ENCODE data around the gene NWD2.
"Not testable (repeated sequence)": the region's sequence is repeated elsewhere in the genome, so short reads cannot be mapped to it uniquely, and the experiment has no call there.

NWD2 gene

DNA sequence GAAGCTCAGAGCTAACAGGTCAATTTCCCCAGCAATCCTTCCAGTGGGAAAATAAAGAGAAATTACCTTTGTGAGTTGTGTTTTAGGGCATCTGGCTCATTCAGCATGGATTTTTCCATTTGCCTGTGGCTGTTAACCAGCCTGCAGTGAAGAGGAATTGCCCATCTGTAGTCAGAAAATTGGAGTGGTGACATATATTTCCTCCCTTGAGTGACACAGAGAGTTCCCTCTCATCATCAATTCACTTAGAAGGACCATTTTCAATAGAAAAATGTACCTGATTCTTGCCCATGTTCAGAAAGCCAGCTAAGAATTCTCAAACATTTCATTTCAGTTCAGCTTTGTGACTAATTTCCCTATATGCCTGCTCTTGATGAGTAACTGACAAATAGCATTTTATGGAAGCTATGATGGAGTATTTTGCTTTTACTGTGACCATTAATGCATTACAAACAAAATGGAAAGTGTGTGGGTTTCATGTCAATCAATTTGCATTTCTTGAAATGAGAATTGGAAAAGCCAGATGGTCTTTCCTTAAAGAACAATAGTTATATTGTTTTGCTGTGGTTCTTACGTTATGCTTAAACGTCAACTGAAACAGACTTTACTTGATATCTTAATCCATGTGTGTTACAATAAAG, 155.8 kb downstream of the NWD2 start:
- DNase-seq, result no peak

DNA sequence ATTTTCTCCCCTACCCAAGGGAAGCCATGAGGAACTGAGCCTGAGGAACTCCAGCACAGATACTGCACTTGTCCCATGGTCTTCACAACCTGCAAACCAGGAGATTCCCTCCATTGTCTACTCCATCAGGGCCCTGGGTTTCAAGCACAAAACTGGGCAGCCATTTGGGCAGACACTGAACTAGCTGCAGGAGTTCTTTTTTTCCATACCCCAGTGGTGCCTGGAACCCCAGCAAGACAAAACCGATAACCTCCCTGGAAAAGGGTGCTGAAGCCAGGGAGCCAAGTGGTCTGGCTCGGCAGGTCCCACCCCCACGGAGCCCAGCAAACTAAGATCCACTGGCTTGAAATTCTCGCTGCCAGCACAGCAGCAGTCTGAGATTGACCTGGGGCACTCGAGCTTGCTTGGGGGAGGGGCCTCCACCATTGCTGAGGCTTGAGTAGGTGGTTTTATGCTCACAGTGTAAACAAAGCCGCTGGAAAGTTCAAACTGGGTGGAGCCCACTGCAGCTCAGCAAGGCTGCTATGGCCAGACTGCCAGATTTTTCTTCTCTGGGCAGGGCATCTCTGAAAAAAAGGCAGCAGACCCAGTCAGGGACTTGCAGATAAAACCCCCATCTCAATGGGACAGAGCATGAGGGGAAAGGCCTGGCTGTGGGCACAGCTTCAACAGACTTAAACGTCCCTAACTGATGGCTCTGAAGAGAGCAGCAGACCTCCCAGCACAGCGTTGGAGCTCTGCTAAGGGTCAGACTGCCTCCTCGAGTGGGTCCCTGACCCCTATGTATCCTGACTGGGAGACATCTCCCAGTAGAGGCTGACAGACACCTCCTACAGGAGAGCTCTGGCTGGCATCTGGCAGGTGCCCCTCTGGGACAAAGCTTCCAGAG, 163.6 kb downstream of the NWD2 start:
- DNase-seq, result not testable (repeated sequence)

DNA sequence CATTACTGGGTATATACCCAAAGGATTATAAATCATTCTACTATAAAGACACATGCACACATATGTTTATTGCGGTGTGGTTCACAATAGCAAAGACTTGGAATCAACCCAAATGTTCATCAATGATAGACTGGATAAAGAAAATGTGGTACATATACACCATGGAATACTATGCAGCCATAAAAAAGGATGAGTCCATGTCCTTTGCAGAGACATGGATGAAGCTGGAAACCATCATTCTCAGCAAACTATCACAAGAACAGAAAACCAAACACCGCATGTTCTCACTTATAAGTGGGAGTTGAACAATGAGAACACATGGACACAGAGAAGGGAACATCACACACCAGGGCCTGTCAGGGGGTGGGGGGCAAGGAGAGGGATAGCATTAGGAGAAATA, 169.1 kb downstream of the NWD2 start:
- DNase-seq, result not testable (repeated sequence)

DNA sequence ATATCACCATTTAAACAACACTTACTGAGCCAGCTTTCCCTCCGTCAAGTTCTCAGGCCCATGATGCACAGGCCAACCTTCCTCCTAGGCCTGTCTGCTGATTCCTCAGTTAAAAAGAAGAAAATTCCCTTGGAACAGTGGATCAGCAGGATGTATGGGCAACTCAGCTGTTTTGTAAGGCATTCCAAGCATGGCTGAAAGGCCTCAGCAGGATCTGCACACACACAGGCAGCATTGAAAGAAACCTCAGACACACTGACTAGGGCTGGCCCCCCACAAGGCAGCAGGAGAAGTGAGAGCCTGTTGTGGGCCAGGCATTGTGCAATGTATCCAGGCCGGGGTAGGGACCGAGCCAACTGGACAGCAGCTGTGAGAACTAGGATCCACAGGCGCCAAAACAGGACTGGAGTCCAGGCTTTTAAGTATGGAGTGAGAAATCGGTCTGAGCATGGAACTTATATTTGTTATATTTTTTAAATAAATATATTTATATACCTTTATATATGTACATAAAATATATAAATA, 171.4 kb downstream of the NWD2 start:
- no peak for DNase-seq

DNA sequence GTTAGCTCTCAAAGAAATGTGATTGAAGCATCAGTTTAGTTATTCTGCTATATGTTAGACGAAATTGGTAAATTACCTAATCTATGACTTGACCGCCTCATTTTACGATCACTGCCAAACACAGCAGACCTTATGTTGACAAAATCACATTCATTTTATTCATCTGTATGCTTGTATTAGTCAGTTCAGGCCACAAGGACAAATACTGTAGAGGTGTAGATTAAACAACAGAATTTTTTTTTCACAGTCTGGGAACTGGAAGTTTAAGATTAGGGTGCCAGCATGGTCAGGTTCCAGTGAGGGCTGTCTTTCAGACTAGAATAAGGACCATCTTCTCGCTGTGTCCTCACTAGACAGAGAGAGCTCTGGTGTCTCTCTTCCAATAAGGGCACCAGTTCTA, 177.1 kb downstream of the NWD2 start:
- DNase-seq, result no peak

DNA sequence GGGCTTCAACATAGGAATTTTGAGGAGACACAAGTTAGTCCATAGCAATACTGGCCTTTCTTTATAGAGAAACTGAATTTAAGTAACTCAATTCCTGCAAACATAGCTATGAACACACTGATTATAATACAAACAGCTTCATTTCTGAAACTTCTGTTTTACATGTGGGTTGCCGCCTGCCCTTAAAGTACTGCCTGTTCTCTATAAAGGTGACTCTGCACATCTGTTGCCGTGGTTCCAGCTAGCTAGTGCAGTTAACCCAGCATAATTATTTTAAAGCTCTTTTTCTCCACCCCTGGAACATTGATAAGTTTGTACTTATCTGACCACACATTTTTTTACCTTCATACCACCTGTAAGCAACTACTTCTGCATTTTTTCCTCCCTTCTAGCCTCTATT, 177.6 kb downstream of the NWD2 start:
- DNase-seq, result no peak

DNA sequence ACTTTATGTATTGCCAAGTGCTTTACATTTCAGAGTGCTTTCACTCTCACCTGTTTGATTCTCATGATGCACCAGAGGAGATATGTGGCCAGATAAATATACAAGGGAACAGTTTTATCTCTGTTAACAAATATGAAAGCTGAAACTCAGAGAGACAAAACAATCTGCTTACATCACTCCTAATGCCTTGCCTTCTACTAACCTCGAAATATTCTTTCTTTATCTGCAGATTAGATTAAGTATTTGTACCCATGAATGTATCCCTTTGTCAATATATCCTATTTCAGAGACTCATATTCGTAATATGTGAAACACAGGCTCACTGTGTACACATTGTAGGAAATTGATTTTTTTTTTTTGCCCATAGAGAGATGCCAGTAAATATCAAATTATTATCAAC, 178.1 kb downstream of the NWD2 start:
- DNase-seq, result no peak

DNA sequence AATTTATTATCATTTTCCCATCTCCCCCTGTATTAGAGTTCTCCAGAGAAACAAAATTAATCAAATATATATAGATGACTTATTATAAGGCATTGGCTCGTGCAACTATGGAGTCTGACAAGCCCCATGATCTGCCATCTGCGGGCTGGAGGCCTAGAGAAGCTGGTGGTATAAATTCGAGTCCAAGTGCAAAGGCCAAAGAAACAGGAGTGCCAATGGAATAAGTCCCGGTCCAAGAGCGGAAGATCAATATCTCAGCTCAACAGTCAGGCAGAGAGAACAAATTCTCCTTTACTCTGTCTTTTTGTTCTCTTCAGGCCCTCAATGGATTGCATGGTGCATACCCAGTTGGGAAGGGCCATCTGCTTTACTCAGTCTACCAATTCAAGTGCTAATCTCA, 178.8 kb downstream of the NWD2 start:
- DNase-seq, result no peak

DNA sequence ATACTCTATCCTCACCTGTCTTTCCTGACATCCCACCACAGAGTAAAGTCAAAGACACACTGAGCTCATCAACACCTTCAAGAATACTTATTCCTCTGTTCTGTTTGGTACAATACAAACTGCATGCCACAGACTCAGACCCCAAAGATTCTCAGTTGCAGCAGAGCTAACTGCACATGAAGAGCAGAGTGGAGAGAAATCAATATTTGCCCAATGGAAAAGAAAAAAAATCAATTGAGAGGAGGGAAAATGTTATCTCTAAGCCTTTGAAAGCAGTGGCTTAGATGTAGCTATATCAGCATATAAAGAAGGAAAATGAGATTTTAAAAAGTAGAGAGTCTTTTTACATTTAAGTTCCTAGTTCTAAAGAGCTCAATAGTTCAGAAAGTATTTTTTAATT, 180.2 kb downstream of the NWD2 start:
- DNase-seq, result no peak

DNA sequence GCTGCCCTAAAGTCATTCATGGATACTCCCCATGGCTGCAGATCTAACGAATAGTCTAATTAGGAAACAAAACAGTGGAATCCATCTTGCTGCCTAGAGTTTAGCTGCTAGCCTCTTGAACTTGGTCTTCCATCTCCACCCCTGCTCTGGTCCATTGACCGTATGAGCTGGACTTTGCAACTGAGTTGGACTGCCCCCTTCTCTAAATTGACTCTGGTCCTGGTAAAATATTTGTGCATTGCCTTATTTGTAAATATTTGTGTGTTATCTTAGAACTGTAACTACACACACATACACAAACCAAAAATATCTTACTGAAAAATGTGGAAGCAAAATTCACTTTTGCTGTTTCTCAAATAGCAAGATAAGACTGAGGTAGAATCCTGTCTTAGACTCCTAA, 181.3 kb downstream of the NWD2 start:
- DNase-seq, result no peak

DNA sequence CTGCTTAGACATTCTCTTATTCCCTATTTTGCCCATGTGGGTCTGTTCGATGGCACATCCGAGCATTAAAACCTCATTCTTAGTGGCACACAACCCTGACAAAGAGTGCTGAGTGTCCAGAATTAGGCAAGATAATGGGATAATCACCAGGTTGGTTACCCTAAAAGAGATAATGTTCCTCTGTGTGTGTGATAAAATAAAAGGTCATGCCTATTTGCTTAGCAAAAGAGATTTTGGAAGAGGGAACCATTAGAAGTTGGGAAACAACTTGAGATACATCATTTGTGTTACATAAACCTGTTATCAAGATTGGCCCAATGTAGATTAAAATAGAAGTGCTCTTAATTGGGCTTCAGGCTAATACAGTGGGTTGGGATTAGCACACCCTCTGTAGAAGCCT, 182.7 kb downstream of the NWD2 start:
- DNase-seq, result no peak

DNA sequence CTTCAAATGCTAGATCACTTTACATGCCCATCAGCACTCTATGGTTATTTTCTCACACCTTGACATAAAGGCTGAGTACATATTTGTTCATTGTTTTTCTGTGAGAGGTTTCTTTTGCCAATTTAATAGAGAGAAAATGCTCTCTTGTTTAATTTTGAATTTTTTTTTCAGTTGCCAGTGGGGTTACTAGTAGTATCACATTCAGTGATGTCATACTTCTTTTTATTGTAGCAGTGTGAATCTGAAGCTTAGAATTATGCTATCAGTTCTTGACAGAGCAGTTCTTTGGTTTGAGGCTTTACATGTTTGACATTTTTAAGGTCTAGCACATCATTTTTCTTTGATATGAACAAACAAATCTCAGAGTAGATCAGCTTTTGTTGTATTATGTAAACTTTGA, 185.4 kb downstream of the NWD2 start:
- DNase-seq, result no peak

DNA sequence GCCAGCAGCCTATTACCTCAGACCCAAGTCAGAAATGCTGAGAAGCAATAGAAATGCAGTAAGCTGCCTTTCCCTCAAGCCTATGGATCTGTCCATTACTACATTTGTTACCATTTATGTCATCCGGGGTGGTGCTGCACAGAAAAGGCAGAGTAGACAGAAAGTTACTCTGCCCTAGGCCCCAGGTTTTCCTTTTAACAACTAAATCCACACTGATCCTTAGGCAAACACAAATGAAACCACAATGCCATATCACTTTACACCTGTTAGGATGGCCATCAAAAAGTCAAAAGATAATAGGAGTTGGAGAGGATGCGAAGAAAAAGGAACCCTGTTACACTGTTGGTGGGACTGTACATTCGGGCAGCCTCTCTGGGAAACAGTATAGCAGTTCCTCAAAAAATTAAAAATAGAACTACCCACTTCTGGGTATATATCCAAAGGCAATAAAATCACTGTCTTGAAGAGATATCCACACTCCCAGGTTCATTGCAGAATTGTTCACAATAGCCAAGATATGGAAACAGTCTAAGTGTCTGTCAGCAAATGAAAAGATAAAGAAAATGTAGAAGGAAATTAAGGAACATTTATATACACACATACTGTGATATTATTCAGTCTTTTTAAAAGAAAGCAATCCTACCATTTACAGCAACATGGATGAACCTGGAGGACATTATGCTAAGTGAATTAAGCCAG, 186.3 kb downstream of the NWD2 start:
- DNase-seq, result no peak

DNA sequence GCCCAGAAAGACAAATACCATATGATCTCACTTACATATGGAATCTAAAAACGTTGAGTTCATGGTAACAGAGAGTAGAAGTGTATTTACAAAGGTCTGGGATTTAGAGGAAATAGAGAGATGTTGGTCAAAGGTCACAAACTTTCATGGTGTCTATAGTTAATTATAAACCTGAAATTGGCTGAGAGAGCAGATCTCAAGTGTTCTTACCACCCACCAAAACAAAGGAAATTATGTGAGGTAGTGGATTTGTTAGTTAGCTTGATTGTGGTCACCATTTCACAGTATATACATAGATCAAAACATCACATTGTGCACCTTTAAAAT, 186.8 kb downstream of the NWD2 start:
- DNase-seq, result no peak

DNA sequence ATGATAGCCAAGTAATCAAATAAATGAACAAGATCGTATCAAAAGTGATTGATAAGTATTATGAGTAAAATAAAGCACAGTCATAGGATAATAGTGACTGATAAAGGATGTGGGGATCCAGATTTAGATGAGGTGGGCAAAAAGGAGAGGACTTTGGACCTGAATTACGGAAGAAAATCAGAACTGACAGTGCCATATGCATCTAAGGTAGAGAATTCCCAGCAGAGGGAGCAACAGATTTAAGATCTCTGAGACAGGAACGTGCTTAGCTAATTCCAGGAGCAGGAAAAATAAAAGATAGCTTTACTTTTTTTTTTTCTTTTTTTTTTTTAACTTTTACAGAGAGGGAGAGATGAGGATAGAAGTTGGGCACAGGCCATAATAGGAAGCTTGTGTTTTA, 189.9 kb downstream of the NWD2 start:
- DNase-seq, result no peak

DNA sequence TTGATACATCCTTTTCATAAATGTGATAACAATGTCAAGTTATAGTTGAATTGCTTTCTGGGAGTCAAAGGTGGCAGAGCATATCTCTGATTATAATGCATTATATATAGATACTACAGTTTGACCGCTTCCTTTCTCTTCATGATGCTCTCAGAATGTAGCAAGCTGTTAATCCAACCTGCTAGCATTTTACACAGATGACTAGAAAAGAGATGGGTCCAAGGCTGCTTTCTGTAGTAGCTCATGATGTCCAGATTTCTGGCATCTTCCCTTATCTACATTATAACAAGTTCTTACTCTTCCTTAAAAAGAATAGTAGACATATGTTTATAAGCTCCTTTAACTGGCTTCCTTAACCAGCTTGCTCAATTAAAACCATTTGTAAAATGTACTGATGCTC, 192.0 kb downstream of the NWD2 start:
- no peak for DNase-seq

DNA sequence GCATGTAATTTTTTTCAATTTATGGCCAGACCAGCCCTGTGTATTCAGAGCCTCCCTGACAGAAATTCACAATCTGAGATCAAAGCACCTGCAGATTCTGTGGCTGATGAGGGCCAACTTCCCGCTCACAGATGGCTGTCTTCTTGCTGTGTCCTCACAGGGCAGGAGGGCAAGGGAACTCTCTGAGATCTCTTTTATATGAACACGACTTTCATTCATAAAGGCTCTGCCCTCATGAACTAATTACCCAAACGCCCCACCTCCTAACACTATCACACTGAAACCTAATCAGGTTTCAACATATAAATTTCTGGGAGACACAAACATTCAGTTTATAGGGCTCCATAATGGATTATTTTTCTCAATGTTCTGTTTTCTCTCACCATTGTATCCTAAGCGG, 192.6 kb downstream of the NWD2 start:
- DNase-seq, result no peak

DNA sequence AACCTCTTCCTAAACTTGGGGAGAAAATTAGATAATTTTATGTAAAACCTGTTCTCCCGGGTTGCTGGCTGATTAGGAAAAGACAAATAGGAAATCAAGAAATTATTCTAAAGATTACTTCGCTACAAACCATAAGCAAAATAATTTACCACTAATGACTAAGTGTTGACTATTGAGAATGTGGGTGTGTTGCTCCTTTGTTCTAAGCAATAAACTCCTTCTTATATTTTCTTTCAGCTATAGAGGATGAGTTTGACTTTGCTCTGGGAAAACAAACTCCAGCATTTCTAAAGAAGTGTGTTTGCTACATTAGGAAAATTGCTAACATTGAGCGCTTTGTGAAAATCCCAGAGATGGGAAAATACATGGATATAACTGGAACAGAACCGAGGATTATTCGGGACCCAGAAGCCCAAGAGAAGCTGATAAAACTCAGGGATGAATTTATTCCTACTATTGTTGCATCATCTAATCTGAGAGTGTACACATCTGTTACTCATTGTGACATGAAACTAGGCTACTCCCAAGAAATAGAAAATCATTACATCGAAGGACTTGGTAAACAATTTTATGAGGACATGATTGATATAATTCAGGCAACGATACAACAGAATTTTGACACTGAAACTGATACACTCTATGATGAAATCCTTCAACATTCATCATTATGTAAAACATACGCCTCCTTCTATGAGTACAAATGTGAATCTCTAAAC, 194.2 kb downstream of the NWD2 start:
- DNase-seq, result no peak

DNA sequence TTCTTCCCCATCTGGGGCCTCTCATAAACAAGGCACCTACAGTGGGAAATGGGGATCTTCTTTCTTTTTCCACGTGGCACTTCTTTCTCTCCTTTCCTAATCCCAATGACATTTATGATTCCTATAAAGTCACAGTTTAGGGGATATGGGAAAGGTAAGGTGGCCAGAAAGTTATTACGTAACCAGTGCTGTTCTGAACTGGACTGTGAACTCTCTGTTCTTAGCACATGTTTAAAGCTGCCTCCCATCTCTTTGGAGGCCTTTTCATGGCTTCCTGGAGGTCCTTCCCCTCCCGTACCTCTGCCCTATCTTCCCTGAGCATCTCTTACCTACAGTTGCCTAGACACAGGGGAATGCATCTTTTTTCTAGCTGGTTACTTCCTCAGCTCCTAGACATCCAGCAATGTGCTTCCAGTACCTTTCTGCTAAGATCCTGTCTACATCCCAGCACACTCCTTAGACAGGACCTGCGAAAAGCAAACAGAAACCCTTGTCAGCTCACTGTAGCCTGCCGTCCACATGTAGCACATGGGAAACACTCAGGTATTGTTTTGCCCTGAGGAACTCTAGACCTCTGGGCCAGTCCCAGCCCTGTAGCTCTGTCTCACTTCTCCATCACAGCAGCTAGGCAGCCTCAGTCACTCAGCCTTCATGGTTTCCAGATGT, 195.4 kb downstream of the NWD2 start:
- no peak for DNase-seq

DNA sequence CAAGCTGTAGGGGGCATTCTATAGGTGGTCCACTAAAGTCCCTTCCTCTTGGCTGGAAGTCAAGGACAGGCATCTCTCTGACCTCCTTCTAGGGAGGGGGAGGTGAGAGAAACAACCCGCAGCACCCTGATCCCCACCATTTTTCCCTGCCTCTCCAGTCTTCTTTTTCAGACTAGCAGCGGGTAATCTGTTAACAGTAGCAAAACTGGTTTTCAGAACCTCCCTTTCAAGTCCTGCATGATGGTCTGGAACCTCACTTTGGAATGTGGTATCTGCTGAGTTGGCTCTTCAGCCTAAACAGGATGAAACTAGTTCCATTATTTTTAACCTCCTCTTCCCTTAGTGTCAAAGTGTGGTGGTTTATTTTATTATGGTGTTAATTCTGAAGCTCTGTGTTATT, 196.0 kb downstream of the NWD2 start:
- no peak for DNase-seq

DNA sequence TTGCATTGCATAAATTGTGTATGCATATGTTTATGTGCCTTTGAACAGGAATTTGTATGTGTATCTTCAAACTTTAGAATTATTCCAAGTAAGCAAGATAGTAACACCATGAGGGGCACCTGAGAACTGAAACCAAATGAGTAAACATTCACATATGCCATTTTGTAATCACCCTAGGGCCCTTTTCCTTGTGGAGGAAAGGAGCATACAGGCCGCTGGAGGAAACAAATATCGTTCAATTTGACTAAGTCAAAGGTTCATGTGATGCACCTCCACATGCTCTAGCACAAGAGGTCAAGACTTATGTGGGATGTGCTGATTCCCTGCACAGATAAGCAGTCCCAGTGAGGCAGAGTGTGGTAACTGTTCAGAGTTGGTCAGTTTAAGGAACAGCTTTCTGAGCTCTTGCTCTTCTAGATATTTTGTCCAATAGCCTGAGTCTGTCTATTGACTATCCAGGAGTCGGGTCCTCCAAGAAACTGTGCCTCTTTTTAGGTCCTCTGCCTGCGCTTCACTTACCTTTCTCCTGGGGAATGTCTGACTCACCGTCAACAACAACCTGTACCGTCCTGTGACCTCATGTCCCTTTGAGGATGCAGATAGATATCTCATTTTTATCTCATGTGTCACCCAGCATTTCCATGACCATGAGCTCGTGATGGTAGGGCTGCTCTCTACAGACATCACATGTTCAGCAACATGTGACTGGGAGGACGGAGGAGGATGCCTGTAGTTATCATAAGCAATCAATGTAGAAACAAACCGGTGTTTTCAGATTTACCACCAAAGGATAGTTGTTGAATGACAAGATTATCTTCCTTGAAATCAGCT, 196.9 kb downstream of the NWD2 start:
- no peak for DNase-seq

DNA sequence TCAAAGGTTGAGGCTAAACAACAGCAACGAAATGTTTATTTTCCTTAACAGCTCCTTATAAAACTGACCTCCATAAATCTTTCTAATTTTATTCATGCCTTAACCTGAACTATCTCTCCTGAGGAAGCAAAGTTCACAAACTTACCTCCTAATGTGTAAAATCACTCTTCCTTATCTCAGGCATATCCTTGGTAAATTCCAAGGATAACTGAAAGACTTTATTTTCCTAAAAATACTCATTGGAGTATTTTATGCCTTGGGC, 197.4 kb downstream of the NWD2 start:
- DNase-seq, result no peak

Data from 8988T (cell line).